Measurements from ENCODE around the gene CPN2. TPM values are rescaled to one million over a fixed set of nuclear protein-coding genes. Genes with fewer than 3 reads are reported as not detected.

The CPN2 gene
- total and polyA plus RNA-seq, 10 of the 15 experiments (the other 5 are each of a cell fraction or from before 2014, with no cell fraction given) = not detected

GRCh38 chr3:194396859-194397756 is 46.0 kb upstream of the CPN2 start:
- H4K20me1 ChIP-seq (ENCODE audit: control insufficient read depth, insufficient read depth) = no peaks in the 10 kb centered on the region; the same call in 1 of the 2 replicates
- peak; percentile 41 for ATAC-seq
- ChIA-PET POLR2A (no interaction called here), RAD21 (ENCODE audit: unreplicated experiment) (interaction anchor here (1.0 kb wide), 1 partner anchor 10 kb away, joined by 3 read pairs; no protein-coding TSS in a partner anchor), SMC1A (ENCODE audit: uncharacterized antibody, unreplicated experiment) (no interaction called here), CTCF (interaction anchor here (0.8 kb wide), 1 partner anchor 285 kb away, joined by 3 read pairs; no protein-coding TSS in a partner anchor)
- intact Hi-C loops (cut with micrococcal nuclease; ENCODE audit: unreplicated experiment) = no loop called here
- H3K4me1 ChIP-seq (ENCODE audit: control insufficient read depth, insufficient read depth, low read length) = peaks cover 7% of the 10 kb centered on the region
- BruUV-seq (replicated peaks) = no TSS peak
- in situ Hi-C loops (cut with MboI) = no loop called here
- DNase-seq (ENCODE audit: low read depth, low spot score) = no peak
- 18% methylated on average over 72 of the region's 73 CpGs for WGBS (ENCODE audit: insufficient coverage, insufficient replicate concordance, low lambda C conversion rate, missing lambda C conversion rate)
- TF ChIP-seq CTCF (IDR thresholded peaks at IDR 0.05 in 2 of 3, conservative IDR thresholded peaks at IDR 0.05 in 1 of 3; ENCODE audit: control insufficient read depth in 2 of 3, extremely low read depth in 1 of 3, insufficient read depth in 1 of 3, low read depth in 3 of 3, low read length in 3 of 3) (no peak), TCF7 (IDR thresholded peaks at IDR 0.05; ENCODE audit: borderline replicate concordance) (no peak), HDAC6 (IDR thresholded peaks at IDR 0.05; ENCODE audit: unreplicated experiment) (peak; percentile 94), TCF3 (IDR thresholded peaks at IDR 0.05; ENCODE audit: borderline replicate concordance, insufficient read depth, low read depth, low read length) (0 out of 2 replicates have a peak, but pooled peaks have one; percentile 33)
- H3K9ac ChIP-seq (ENCODE audit: control insufficient read depth, insufficient read depth, low read length) = no peak overlapping the region
- H3K4me3 ChIP-seq = no peak overlapping the region; the same call in 1 of the 2 replicates
- no peaks in the 10 kb centered on the region for H3K9me3 ChIP-seq (replicated peaks; ENCODE audit: control insufficient read depth, insufficient read depth, low read length)
- peak overlapping the region; percentile 21 for H2AFZ ChIP-seq (ENCODE audit: control insufficient read depth, low read depth, low read length)
- no peak overlapping the region for H3K27ac ChIP-seq (ENCODE audit: control insufficient read depth, insufficient read depth)
- no peaks in the 10 kb centered on the region for H3K36me3 ChIP-seq (ENCODE audit: control insufficient read depth in 2 of 2, insufficient read depth in 2 of 2, low read length in 1 of 2)
- FAIRE-seq = no peak
- H3K4me2 ChIP-seq (ENCODE audit: control insufficient read depth, insufficient read depth) = peak overlapping the region; percentile 82
- H3K27me3 ChIP-seq (replicated peaks in 1 of 2; ENCODE audit: control insufficient read depth in 2 of 2, insufficient read depth in 2 of 2, low read length in 1 of 2) = peaks cover 7 to 10% of the 10 kb centered on the region in 2 experiments; a peak in 3 of 4 replicates
- no peaks in the 10 kb centered on the region for H3K79me2 ChIP-seq (ENCODE audit: control insufficient read depth, insufficient read depth, low read length)
